Activated CD4-positive, alpha-beta T cell treated with anti-CD3 and anti-CD28 coated beads for 36 hours (primary cell): ENCODE results near the gene RAB4A. TPM values are rescaled to one million over a fixed set of nuclear protein-coding genes. Genes with fewer than 3 reads are reported as not detected.

ENCODE experiments used
- ATAC-seq: fragments of 200-7000 bp; cut with Tn5 transposase; one replicate; pipeline ENCODE4 v1.10.0; 2021; ENCODE audit warnings: mild to moderate bottlenecking, moderate library complexity
- CTCF ChIA-PET: fragments of 350-600 bp; sonication (Branson Sonifier 250); formaldehyde crosslinking; loops from one replicate; lab custom pipeline; 2021; ENCODE audit warnings: antibody characterized with exemption; lab: Charles Lee
- POLR2A ChIA-PET: fragments of 350-600 bp; sonication (Branson Sonifier 250); formaldehyde crosslinking; loops from one replicate; lab custom pipeline; 2021; ENCODE audit warnings: antibody characterized with exemption, inconsistent platforms; lab: Charles Lee
- DNase-seq: peaks from one replicate; pipeline ENCODE4 v3.0.0-alpha.2; 2020
- H3K27ac Mint-ChIP-seq: one replicate; pipeline ENCODE4 v1.8.0; 2021; ENCODE audit warnings: mixed read lengths
- H3K27me3 Mint-ChIP-seq: one replicate; pipeline ENCODE4 v1.8.0; 2021; ENCODE audit warnings: mixed read lengths
- H3K36me3 Mint-ChIP-seq: one replicate; pipeline ENCODE4 v1.8.0; 2021; ENCODE audit warnings: low read depth, mixed read lengths
- H3K4me1 Mint-ChIP-seq: one replicate; pipeline ENCODE4 v1.8.0; 2021; ENCODE audit warnings: mixed read lengths
- H3K4me3 Mint-ChIP-seq: one replicate; pipeline ENCODE4 v1.8.0; 2021; ENCODE audit warnings: mild to moderate bottlenecking, moderate library complexity, mixed read lengths
- H3K9me3 Mint-ChIP-seq: one replicate; pipeline ENCODE4 v1.8.0; 2021; ENCODE audit warnings: low read depth, mixed read lengths
- intact Hi-C, 2 experiments: fragments of 100-400 bp; cut with DNase I in 1 of 2; cut with micrococcal nuclease in 1 of 2; formaldehyde crosslinking; loops; one replicate each; pipeline versions ENCODE4 v1.14.2 to v1.15.1; 2022 to 2024; cut with DNase I, micrococcal nuclease
- total RNA-seq, 2 experiments: library from RNA; stranded (reverse); gene quantifications; one replicate each; pipeline ENCODE4 v1.2.3, GENCODE V29; 2021

The RAB4A gene
- total RNA-seq, result 10 to 100 TPM; 22.1 to 24.0 TPM

GRCh38 chr1:229270547-229271447 lies at the start of gene RAB4A:
RAB4A (plus strand) TSS chr1:229271111; CDS start chr1:229271340, 229 bp downstream.
- Mint-ChIP-seq H3K4me3 (peak within 1 kb of the TSS; percentile 82), H3K27ac (peak within 1 kb of the TSS; percentile 71), H3K36me3 (peaks cover 2% of the 10 kb centered on the region), H3K4me1 (peaks cover 31% of the 10 kb centered on the region), H3K9me3 (peaks cover 5% of the 10 kb centered on the region), H3K27me3 (no peaks in the 10 kb centered on the region)
- ChIA-PET POLR2A (no interaction called here), CTCF (interaction anchor here (0.6 to 1.8 kb wide), 4 partner anchors 16 to 221 kb away, joined by 3 to 4 read pairs (median 3); no protein-coding TSS in a partner anchor)
- DNase-seq (peak; percentile 84), ATAC-seq (peak; percentile 87)
- intact Hi-C loops, result loop anchor here (1.0 to 10.0 kb wide), 7 partner anchors 11 to 356 kb away; partner anchors contain the start of genes TAF5L (in 2 of the 2), URB2 (in 2 of the 2), ABCB10 (in 1 of the 2) and NUP133 (in 1 of the 2)

GRCh38 chr1:229222081-229222480 lies 48.8 kb upstream of the RAB4A start:
- CTCF ChIA-PET, result interaction anchor here (0.6 kb wide), 2 partner anchors 36 to 193 kb away, joined by 3 read pairs; no protein-coding TSS in a partner anchor
- intact Hi-C loops, result loop anchor here in 1 of 2 experiments (10.0 kb wide), 1 partner anchor 87 kb away; no protein-coding TSS in a partner anchor
- Mint-ChIP-seq H3K27ac (no peak overlapping the region), H3K36me3 (no peaks in the 10 kb centered on the region), H3K4me1 (no peaks in the 10 kb centered on the region), H3K4me3 (no peak overlapping the region), H3K9me3 (no peaks in the 10 kb centered on the region), H3K27me3 (no peaks in the 10 kb centered on the region)
- ATAC-seq (no peak), DNase-seq (no peak)
- POLR2A ChIA-PET, result interaction anchor here (0.7 kb wide), 1 partner anchor 961 kb away, joined by 10 read pairs; no protein-coding TSS in a partner anchor

DNA sequence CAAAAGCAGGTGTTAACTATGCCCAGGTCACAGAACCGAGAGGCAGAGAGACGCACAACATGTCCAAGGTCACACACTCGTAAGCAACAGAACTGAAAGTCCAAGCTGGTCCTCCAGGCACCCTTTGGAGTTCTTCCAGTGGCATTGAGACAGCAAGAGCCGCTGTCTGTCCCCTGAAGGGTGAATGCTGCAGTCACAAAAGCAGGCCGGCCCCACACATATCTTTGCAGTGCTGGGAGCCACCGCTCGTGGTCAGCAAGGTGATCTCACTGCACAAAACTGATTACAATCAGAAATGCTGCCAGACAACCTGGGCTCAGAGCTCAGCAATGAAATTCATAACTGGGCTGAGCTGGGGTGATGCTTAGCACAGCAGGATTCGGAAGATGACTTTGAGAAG lies 47.4 kb upstream of the RAB4A start:
- intact Hi-C loops, result loop anchor here in 1 of 2 experiments (10.0 kb wide), 1 partner anchor 89 kb away; no protein-coding TSS in a partner anchor
- no peaks in the 10 kb centered on the region for H3K36me3 Mint-ChIP-seq
- H3K27me3 Mint-ChIP-seq, result no peaks in the 10 kb centered on the region
- no peaks in the 10 kb centered on the region for H3K9me3 Mint-ChIP-seq
- DNase-seq (no peak), ATAC-seq (no peak)
- H3K4me3 Mint-ChIP-seq, result no peak overlapping the region
- H3K27ac Mint-ChIP-seq, result no peak overlapping the region
- CTCF ChIA-PET, result interaction anchor here (0.8 kb wide), 1 partner anchor 184 kb away, joined by 3 read pairs; no protein-coding TSS in a partner anchor
- POLR2A ChIA-PET, result no interaction called here
- peaks cover 5% of the 10 kb centered on the region for H3K4me1 Mint-ChIP-seq

DNA sequence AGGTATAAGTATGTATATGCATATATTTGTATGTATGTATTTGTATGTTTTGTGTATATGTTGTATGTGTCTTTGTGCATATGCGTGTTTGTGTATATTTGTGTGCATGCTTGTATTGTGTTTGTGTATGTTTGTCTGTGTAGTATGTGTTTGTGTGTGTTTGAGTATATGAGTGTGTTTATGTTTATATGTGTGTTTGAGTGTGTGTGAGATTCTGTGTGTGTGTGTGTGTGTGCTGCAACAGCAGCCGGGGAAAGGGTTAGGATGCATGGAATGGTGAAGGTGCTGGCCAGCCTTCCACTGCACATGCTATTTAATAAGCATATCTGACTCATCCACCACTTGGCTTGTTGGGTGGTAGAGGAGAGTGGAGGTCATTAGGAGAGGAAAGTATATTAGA lies 46.6 kb upstream of the RAB4A start:
- H3K36me3 Mint-ChIP-seq, result no peaks in the 10 kb centered on the region
- H3K4me1 Mint-ChIP-seq, result peaks cover 9% of the 10 kb centered on the region
- H3K27ac Mint-ChIP-seq, result no peak overlapping the region
- intact Hi-C loops, result loop anchor here in 1 of 2 experiments (10.0 kb wide), 1 partner anchor 90 kb away; no protein-coding TSS in a partner anchor
- ChIA-PET POLR2A (no interaction called here), CTCF (interaction anchor here (0.8 kb wide), 1 partner anchor 184 kb away, joined by 3 read pairs; no protein-coding TSS in a partner anchor)
- no peaks in the 10 kb centered on the region for H3K27me3 Mint-ChIP-seq
- no peaks in the 10 kb centered on the region for H3K9me3 Mint-ChIP-seq
- H3K4me3 Mint-ChIP-seq, result no peak overlapping the region
- no peak for DNase-seq
- ATAC-seq, result no peak

DNA sequence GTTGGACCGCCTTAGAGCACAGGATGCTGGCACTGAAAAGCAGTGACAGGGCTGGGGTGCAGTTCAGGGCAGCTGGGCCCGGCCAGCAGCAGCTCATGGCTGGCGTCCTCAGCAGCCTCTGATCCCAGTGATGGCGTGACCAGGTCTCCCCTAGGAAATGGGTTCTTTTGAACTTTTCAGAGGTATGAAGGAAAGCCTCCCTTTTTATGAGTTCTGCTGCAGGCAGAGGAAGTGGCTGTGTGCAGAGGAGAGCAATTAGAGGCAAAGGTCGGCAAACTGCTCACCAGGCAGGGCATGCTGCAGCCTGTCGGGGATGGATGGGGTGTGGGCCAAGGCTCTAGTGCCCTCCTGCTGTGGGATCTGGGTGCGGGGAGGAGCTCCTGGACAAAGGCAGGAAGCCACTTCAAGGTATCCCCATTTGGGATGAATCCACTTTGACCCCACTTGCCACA lies 45.6 kb upstream of the RAB4A start:
- ChIA-PET CTCF (interaction anchor here (0.7 to 4.5 kb wide), 4 partner anchors 68 to 560 kb away, joined by 3 to 21 read pairs (median 4); no protein-coding TSS in a partner anchor), POLR2A (no interaction called here)

DNA sequence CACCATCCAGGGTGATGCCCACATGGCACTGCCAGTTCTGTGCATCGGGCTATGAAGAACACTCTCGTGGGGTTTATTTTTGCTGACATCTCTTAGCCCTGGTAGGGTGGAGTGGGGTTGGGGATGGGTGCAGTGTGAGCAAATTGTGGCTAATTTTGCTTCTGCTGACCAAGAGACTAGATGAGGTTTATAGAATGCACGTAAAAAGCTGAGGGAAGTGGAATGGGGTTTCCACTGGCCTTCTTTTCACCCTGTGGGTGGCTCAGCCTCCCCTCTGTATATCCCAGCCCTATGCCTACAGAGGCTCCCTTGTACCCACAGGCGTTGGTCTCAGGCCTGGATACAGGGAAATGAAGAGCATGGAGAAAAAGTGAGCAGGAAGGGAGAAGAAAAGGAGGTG lies 44.1 kb upstream of the RAB4A start:
- no peaks in the 10 kb centered on the region for H3K36me3 Mint-ChIP-seq
- H3K4me3 Mint-ChIP-seq, result no peak overlapping the region
- ATAC-seq (no peak), DNase-seq (no peak)
- intact Hi-C loops, result loop anchor here (1.0 to 10.0 kb wide), 6 partner anchors 89 to 562 kb away; partner anchors contain the start of gene RHOU (in 2 of the 2)
- H3K27me3 Mint-ChIP-seq, result no peaks in the 10 kb centered on the region
- ChIA-PET POLR2A (no interaction called here), CTCF (interaction anchor here (0.6 to 5.7 kb wide), 47 partner anchors 8 to 1080 kb away, joined by 3 to 46 read pairs (median 4); partner anchors contain the start of gene RHOU)
- H3K4me1 Mint-ChIP-seq, result peaks cover 21% of the 10 kb centered on the region
- H3K9me3 Mint-ChIP-seq, result no peaks in the 10 kb centered on the region
- H3K27ac Mint-ChIP-seq, result no peak overlapping the region

More for the DNA sequence above, 45.6 kb upstream of the RAB4A start:
- Mint-ChIP-seq H3K4me1 (peaks cover 17% of the 10 kb centered on the region), H3K27ac (no peak overlapping the region), H3K4me3 (no peak overlapping the region), H3K36me3 (no peaks in the 10 kb centered on the region), H3K27me3 (no peaks in the 10 kb centered on the region), H3K9me3 (no peaks in the 10 kb centered on the region)
- DNase-seq, result no peak
- ATAC-seq, result no peak
- intact Hi-C loops, result loop anchor here (5.0 to 10.0 kb wide), 2 partner anchors 88 to 91 kb away; no protein-coding TSS in a partner anchor

DNA sequence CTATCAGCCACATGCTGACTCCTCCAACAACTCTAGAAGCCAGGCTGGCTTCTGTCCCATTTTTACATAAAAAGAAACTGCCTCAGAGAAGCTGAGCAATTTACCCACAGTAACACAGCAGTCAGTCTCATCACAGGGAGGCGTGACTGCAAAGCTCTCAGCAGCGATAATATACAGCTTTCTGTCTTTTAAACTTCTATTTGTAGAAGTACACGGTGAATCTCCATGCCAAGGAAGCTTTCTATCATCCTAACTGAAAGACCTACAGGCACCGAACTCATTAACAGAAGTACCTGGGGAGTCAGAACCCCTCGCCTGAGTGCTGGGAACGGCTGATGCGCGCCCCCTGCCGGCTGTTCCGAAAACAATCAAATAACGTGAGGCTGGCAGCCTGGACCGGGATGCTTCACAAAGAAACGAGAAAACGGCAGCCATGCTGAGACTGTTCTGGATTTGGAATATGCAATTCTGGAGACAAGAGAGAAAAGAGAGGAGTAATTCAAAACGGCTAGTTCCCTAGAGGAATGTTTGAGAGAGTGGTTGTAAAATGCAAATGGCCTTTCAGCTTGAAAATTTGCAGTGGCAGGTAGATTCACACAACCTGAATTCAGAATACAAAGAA lies 43.5 kb upstream of the RAB4A start:
- no peaks in the 10 kb centered on the region for H3K36me3 Mint-ChIP-seq
- no peak overlapping the region for H3K27ac Mint-ChIP-seq
- H3K4me1 Mint-ChIP-seq, result peaks cover 21% of the 10 kb centered on the region
- ChIA-PET CTCF (interaction anchor here (0.6 to 5.7 kb wide), 58 partner anchors 9 to 1080 kb away, joined by 3 to 46 read pairs (median 4); partner anchors contain the start of gene RHOU), POLR2A (no interaction called here)
- ATAC-seq, result peak; percentile 82
- intact Hi-C loops, result loop anchor here (1.0 to 10.0 kb wide), 6 partner anchors 90 to 563 kb away; partner anchors contain the start of gene RHOU (in 2 of the 2)
- peak; percentile 89 for DNase-seq
- H3K4me3 Mint-ChIP-seq, result no peak overlapping the region
- no peaks in the 10 kb centered on the region for H3K27me3 Mint-ChIP-seq
- H3K9me3 Mint-ChIP-seq, result no peaks in the 10 kb centered on the region

GRCh38 chr1:229228522-229228921 lies 42.4 kb upstream of the RAB4A start:
- Mint-ChIP-seq H3K36me3 (no peaks in the 10 kb centered on the region), H3K4me3 (no peak overlapping the region), H3K4me1 (peaks cover 21% of the 10 kb centered on the region), H3K9me3 (no peaks in the 10 kb centered on the region), H3K27ac (no peak overlapping the region), H3K27me3 (no peaks in the 10 kb centered on the region)
- ChIA-PET POLR2A (no interaction called here), CTCF (interaction anchor here (0.6 to 5.7 kb wide), 24 partner anchors 9 to 562 kb away, joined by 3 to 46 read pairs (median 5); partner anchors contain the start of gene RHOU)
- DNase-seq (no peak), ATAC-seq (no peak)
- intact Hi-C loops, result loop anchor here (2.0 to 10.0 kb wide), 3 partner anchors 24 to 94 kb away; no protein-coding TSS in a partner anchor

- ChIA-PET POLR2A (no interaction called here), CTCF (interaction anchor here (0.7 to 5.7 kb wide), 8 partner anchors 10 to 568 kb away, joined by 3 to 46 read pairs (median 17); partner anchors contain the start of gene RHOU)
- Mint-ChIP-seq H3K27me3 (no peaks in the 10 kb centered on the region), H3K27ac (no peak overlapping the region), H3K4me3 (no peak overlapping the region), H3K4me1 (peaks cover 21% of the 10 kb centered on the region), H3K36me3 (no peaks in the 10 kb centered on the region), H3K9me3 (no peaks in the 10 kb centered on the region)
- peak; percentile 25 for ATAC-seq
- DNase-seq, result no peak
- intact Hi-C loops, result loop anchor here (2.0 to 10.0 kb wide), 3 partner anchors 24 to 94 kb away; no protein-coding TSS in a partner anchor
These were observed 41.7 kb upstream of the RAB4A start for GRCh38 chr1:229229137-229229720.

- DNase-seq (no peak), ATAC-seq (no peak)
- no peaks in the 10 kb centered on the region for H3K9me3 Mint-ChIP-seq
- H3K4me3 Mint-ChIP-seq, result no peak overlapping the region
- H3K27ac Mint-ChIP-seq, result no peak overlapping the region
- POLR2A ChIA-PET, result no interaction called here
- peaks cover 21% of the 10 kb centered on the region for H3K4me1 Mint-ChIP-seq
- no peaks in the 10 kb centered on the region for H3K27me3 Mint-ChIP-seq
- no peaks in the 10 kb centered on the region for H3K36me3 Mint-ChIP-seq
- CTCF ChIA-PET, result interaction anchor here (1.0 to 5.7 kb wide), 5 partner anchors 25 to 569 kb away, joined by 4 to 46 read pairs (median 24); partner anchors contain the start of gene RHOU
- intact Hi-C loops, result loop anchor here (2.0 to 10.0 kb wide), 3 partner anchors 23 to 95 kb away; no protein-coding TSS in a partner anchor
These were observed 41.2 kb upstream of the RAB4A start for GRCh38 chr1:229229721-229230139.
